Gastrocnemius medialis (tissue), 4 donors: Measurements from ENCODE around the gene LRRFIP1. TPM values are rescaled to one million over a fixed set of nuclear protein-coding genes. Genes with fewer than 3 reads are reported as not detected.

Experiments used
- ATAC-seq, 2 donors: fragments of 150-250 bp; one replicate each; pipeline ENCODE4 v1.9.1; 2016
- DNase-seq, 2 donors: peaks; one replicate each; pipeline ENCODE4 v3.0.0-alpha.2; 2019
- H3K27ac ChIP-seq, 4 donors: fragments of 200-600 bp; sonication (generic); 1 replicate in 1 of 4; 2 replicates in 3 of 4; pipeline ENCODE4 v1.5.1; 2016 to 2018; ENCODE audit warnings: mild to moderate bottlenecking in 2 of 4, moderate library complexity in 1 of 4
- H3K27me3 ChIP-seq, 3 donors: fragments of 200-600 bp; sonication (generic) in 2 of 3; 1 replicate in 1 of 3; 2 replicates in 2 of 3; pipeline versions ENCODE4 v1.5.1 to v1.6.0; 2016 to 2019; ENCODE audit warnings: mild to moderate bottlenecking in 1 of 3, moderate library complexity in 1 of 3
- H3K36me3 ChIP-seq, 2 donors: fragments of 200-600 bp; sonication (generic) in 1 of 2; one replicate each; pipeline ENCODE4 v1.5.1; 2017 to 2018
- H3K4me1 ChIP-seq, 2 donors: fragments of 200-600 bp; sonication (generic) in 1 of 2; one replicate each; pipeline ENCODE4 v1.5.1; 2016 to 2017; ENCODE audit warnings: mild to moderate bottlenecking in 2 of 2
- H3K4me3 ChIP-seq, 4 donors: fragments of 200-600 bp; sonication (generic) in 3 of 4; 1 replicate in 1 of 4; 2 replicates in 3 of 4; pipeline ENCODE4 v1.5.1; 2016 to 2019; ENCODE audit warnings: mild to moderate bottlenecking in 2 of 4
- H3K9me3 ChIP-seq, 3 donors: fragments of 200-600 bp; sonication (generic) in 2 of 3; 1 replicate in 1 of 3; 2 replicates in 2 of 3; pipeline ENCODE4 v1.5.1; 2016 to 2019
- CTCF ChIP-seq, 5 experiments: fragments of 450-650 bp in 3 of 5; fragments of 200-600 bp in 2 of 5; sonication (generic) in 2 of 5; IDR thresholded peaks in 4 of 5; conservative IDR thresholded peaks in 1 of 5; 1 replicate in 4 of 5; 2 replicates in 1 of 5; pipeline ENCODE4 v1.5.1; 2016 to 2019; ENCODE audit warnings: antibody characterized with exemption in 5 of 5, mild to moderate bottlenecking in 3 of 5, moderate library complexity in 3 of 5
- POLR2A ChIP-seq, 2 donors: fragments of 450-650 bp; IDR thresholded peaks; one replicate each; pipeline ENCODE4 v1.6.1; 2017; ENCODE audit warnings: antibody characterized with exemption in 2 of 2, mild to moderate bottlenecking in 2 of 2, moderate library complexity in 2 of 2
- in situ Hi-C, 4 donors: fragments of 200-750 bp; cut with MboI; loops; one replicate each; pipeline versions ENCODE4 v1.15.0 to v1.8.0; 2017; ENCODE audit warnings: low sequenced_read_pairs in 4 of 4
- intact Hi-C: fragments of 100-400 bp; cut with DNase I; formaldehyde crosslinking; loops from one replicate; pipeline ENCODE4 v1.15.1; 2023; ENCODE audit warnings: low total_unique reads
- total RNA-seq, 4 donors: library from RNA; depleted of rRNA; stranded (reverse); fragments of >200 nt; gene quantifications; one replicate each; pipeline versions ENCODE4 v1.1.0 to v1.2.3, GENCODE V29; 2016

Gene LRRFIP1
- total RNA-seq, 4 donors from 2014 or later, result 37.9 to 74.1 (median 54.0) TPM

GRCh38 chr2:237672731-237673129, 45.3 kb downstream of the LRRFIP1 start:
- no peak overlapping the region for H3K4me3 ChIP-seq
- H3K4me1 ChIP-seq, result peaks cover 80 to 81% of the 10 kb centered on the region in 2 donors
- no peaks in the 10 kb centered on the region for H3K27me3 ChIP-seq
- DNase-seq (no peak), ATAC-seq (no peak)
- H3K27ac ChIP-seq, result peak overlapping the region in 3 of 4 donors; percentile 76 to 85 (median 84)
- no peaks in the 10 kb centered on the region for H3K36me3 ChIP-seq
- TF ChIP-seq POLR2A (IDR thresholded peaks at IDR 0.05), result no peak
- no peak for TF ChIP-seq CTCF (IDR thresholded peaks at IDR 0.05 in 4 of 5, conservative IDR thresholded peaks at IDR 0.05 in 1 of 5)
- in situ Hi-C loops, result loop anchor here in 3 of 4 donors (5.0 kb wide), 1 partner anchor 70 kb away; no protein-coding TSS in a partner anchor
- H3K9me3 ChIP-seq, result no peaks in the 10 kb centered on the region
- intact Hi-C loops, result loop anchor here (1.0 kb wide), 1 partner anchor 73 kb away; no protein-coding TSS in a partner anchor

- H3K27ac ChIP-seq, result peak overlapping the region; percentile 76 to 85 (median 84)
- H3K4me1 ChIP-seq, result peaks cover 86 to 88% of the 10 kb centered on the region in 2 donors
- H3K27me3 ChIP-seq, result no peaks in the 10 kb centered on the region
- intact Hi-C loops, result loop anchor here (1.0 to 2.0 kb wide), 2 partner anchors 19 to 72 kb away; no protein-coding TSS in a partner anchor
- H3K9me3 ChIP-seq, result no peaks in the 10 kb centered on the region
- DNase-seq, result peak in 1 of 2 donors; percentile 68
- peak overlapping the region in 3 of 4 donors; percentile 19 to 37 (median 28) for H3K4me3 ChIP-seq
- in situ Hi-C loops, result loop anchor here in 3 of 4 donors (5.0 kb wide), 1 partner anchor 69 kb away; no protein-coding TSS in a partner anchor
- TF ChIP-seq POLR2A (IDR thresholded peaks at IDR 0.05), result no peak
- TF ChIP-seq CTCF (IDR thresholded peaks at IDR 0.05 in 4 of 5, conservative IDR thresholded peaks at IDR 0.05 in 1 of 5), result peak; percentile 80 to 90 (median 86)
- peak; percentile 30 to 44 for ATAC-seq
- H3K36me3 ChIP-seq, result no peaks in the 10 kb centered on the region
These were observed 46.0 kb downstream of the LRRFIP1 start for GRCh38 chr2:237673130-237674001.

GRCh38 chr2:237674731-237675276, 47.4 kb downstream of the LRRFIP1 start:
- H3K27ac ChIP-seq, result peak overlapping the region; percentile 76 to 85 (median 84)
- H3K4me1 ChIP-seq, result peaks cover 81 to 83% of the 10 kb centered on the region in 2 donors
- peak; percentile 30 to 41 for ATAC-seq
- H3K27me3 ChIP-seq, result no peaks in the 10 kb centered on the region
- TF ChIP-seq POLR2A (IDR thresholded peaks at IDR 0.05) (peak in 1 of 2 donors; percentile 13), CTCF (IDR thresholded peaks at IDR 0.05 in 4 of 5, conservative IDR thresholded peaks at IDR 0.05 in 1 of 5) (peak in 3 of 5 experiments; percentile 17 to 35 (median 34))
- H3K4me3 ChIP-seq, result peak overlapping the region; percentile 34 to 44 (median 39)
- DNase-seq, result peak in 1 of 2 donors; percentile 78
- H3K36me3 ChIP-seq, result no peaks in the 10 kb centered on the region
- intact Hi-C loops, result loop anchor here (2.0 kb wide), 1 partner anchor 18 kb away; no protein-coding TSS in a partner anchor
- no peaks in the 10 kb centered on the region for H3K9me3 ChIP-seq
- in situ Hi-C loops, result loop anchor here in 3 of 4 donors (5.0 kb wide), 2 partner anchors 67 to 88 kb away; no protein-coding TSS in a partner anchor

GRCh38 chr2:237675316-237675715, 47.9 kb downstream of the LRRFIP1 start:
- intact Hi-C loops (loop anchor here (2.0 kb wide), 1 partner anchor 17 kb away; no protein-coding TSS in a partner anchor), in situ Hi-C loops (loop anchor here in 1 of 4 donors (5.0 kb wide), 1 partner anchor 88 kb away; no protein-coding TSS in a partner anchor)
- TF ChIP-seq POLR2A (IDR thresholded peaks at IDR 0.05) (no peak), CTCF (IDR thresholded peaks at IDR 0.05 in 4 of 5, conservative IDR thresholded peaks at IDR 0.05 in 1 of 5) (no peak)
- DNase-seq (no peak), ATAC-seq (no peak)
- Histone ChIP-seq H3K9me3 (no peaks in the 10 kb centered on the region), H3K27ac (peak overlapping the region; percentile 76 to 85 (median 84)), H3K4me3 (peak overlapping the region; percentile 34 to 44 (median 39)), H3K36me3 (no peaks in the 10 kb centered on the region), H3K27me3 (no peaks in the 10 kb centered on the region), H3K4me1 (peaks cover 76 to 78% of the 10 kb centered on the region in 2 donors)
